KMS-11 (cell line): ENCODE data around the gene LDB3.

ENCODE experiments used
- H2AFZ ChIP-seq: fragments of 200-600 bp; sonication (generic); 2 replicates; pipeline ENCODE4 v1.6.1; 2016; ENCODE audit warnings: antibody characterized with exemption, mixed run types, low read depth
- H3K27ac ChIP-seq: fragments of 200-600 bp; sonication (generic); 2 replicates; pipeline ENCODE4 v1.6.1; 2016; ENCODE audit warnings: mild to moderate bottlenecking, mixed run types
- H3K27me3 ChIP-seq: fragments of 200-600 bp; sonication (generic); 2 replicates; pipeline ENCODE4 v1.6.1; 2017; ENCODE audit warnings: mild to moderate bottlenecking, low read depth, mixed run types, moderate library complexity; ENCODE audit not compliant: insufficient read depth
- H3K36me3 ChIP-seq: fragments of 200-600 bp; sonication (generic); 2 replicates; pipeline ENCODE4 v1.6.1; 2017; ENCODE audit warnings: mild to moderate bottlenecking, mixed run types; ENCODE audit not compliant: insufficient read depth
- H3K4me1 ChIP-seq: fragments of 200-600 bp; sonication (generic); 2 replicates; pipeline ENCODE4 v1.6.1; 2016; ENCODE audit warnings: mild to moderate bottlenecking, low read depth, mixed run types; ENCODE audit not compliant: poor library complexity, severe bottlenecking
- H3K4me2 ChIP-seq: fragments of 200-600 bp; sonication (generic); 2 replicates; pipeline ENCODE4 v1.7.0; 2016; ENCODE audit warnings: mild to moderate bottlenecking, mixed run types
- H3K4me3 ChIP-seq: fragments of 200-600 bp; sonication (generic); IDR thresholded peaks from 2 replicates; pipeline ENCODE4 v1.6.1; 2017; ENCODE audit warnings: low read depth, low read length, mixed read lengths; ENCODE audit not compliant: insufficient read depth
- H3K79me2 ChIP-seq: fragments of 200-600 bp; sonication (generic); 2 replicates; pipeline ENCODE4 v1.6.1; 2016; ENCODE audit warnings: low read depth, mixed run types; ENCODE audit not compliant: insufficient read depth
- H3K9ac ChIP-seq: fragments of 200-600 bp; sonication (generic); 2 replicates; pipeline ENCODE4 v1.6.1; 2016; ENCODE audit warnings: mild to moderate bottlenecking, mixed run types
- H4K20me1 ChIP-seq: fragments of 200-600 bp; sonication (generic); 2 replicates; pipeline ENCODE4 v1.6.1; 2016; ENCODE audit warnings: mild to moderate bottlenecking, mixed run types; ENCODE audit not compliant: insufficient read depth
- CTCF ChIP-seq: fragments of 200-600 bp; sonication (generic); conservative IDR thresholded peaks from 2 replicates; pipeline ENCODE4 v1.6.1; 2017; ENCODE audit warnings: low read depth, mild to moderate bottlenecking, antibody characterized with exemption, low read length, moderate library complexity, mixed read lengths

Gene LDB3

GRCh38 chr10:86706977-86707376 is 38.7 kb downstream of the LDB3 start:
- no peak overlapping the region for H3K4me3 ChIP-seq
- no peaks in the 10 kb centered on the region for H3K27me3 ChIP-seq
- H4K20me1 ChIP-seq, result no peaks in the 10 kb centered on the region
- no peak overlapping the region for H2AFZ ChIP-seq
- TF ChIP-seq CTCF, result no peak
- H3K4me1 ChIP-seq, result peaks cover 6% of the 10 kb centered on the region
- no peak overlapping the region for H3K4me2 ChIP-seq
- no peak overlapping the region for H3K9ac ChIP-seq
- H3K79me2 ChIP-seq, result no peaks in the 10 kb centered on the region
- no peaks in the 10 kb centered on the region for H3K36me3 ChIP-seq
- no peak overlapping the region for H3K27ac ChIP-seq

GRCh38 chr10:86707505-86707904 is 39.2 kb downstream of the LDB3 start:
- Histone ChIP-seq H3K27ac (no peak overlapping the region), H4K20me1 (no peaks in the 10 kb centered on the region), H2AFZ (no peak overlapping the region), H3K79me2 (no peaks in the 10 kb centered on the region), H3K4me2 (no peak overlapping the region), H3K36me3 (no peaks in the 10 kb centered on the region), H3K9ac (no peak overlapping the region), H3K27me3 (no peaks in the 10 kb centered on the region), H3K4me3 (no peak overlapping the region), H3K4me1 (peaks cover 11% of the 10 kb centered on the region)
- no peak for TF ChIP-seq CTCF

- Histone ChIP-seq H3K9ac (no peak overlapping the region), H3K27me3 (no peaks in the 10 kb centered on the region), H3K4me1 (peaks cover 14% of the 10 kb centered on the region), H3K27ac (no peak overlapping the region), H3K4me3 (no peak overlapping the region), H4K20me1 (no peaks in the 10 kb centered on the region), H3K79me2 (no peaks in the 10 kb centered on the region), H3K4me2 (no peak overlapping the region), H3K36me3 (no peaks in the 10 kb centered on the region), H2AFZ (no peak overlapping the region)
- TF ChIP-seq CTCF, result no peak
Observed at GRCh38 chr10:86708068-86708782, 39.9 kb downstream of the LDB3 start.

GRCh38 chr10:86708783-86709380 is 40.6 kb downstream of the LDB3 start:
- Histone ChIP-seq H3K79me2 (no peaks in the 10 kb centered on the region), H3K4me3 (no peak overlapping the region), H3K4me2 (no peak overlapping the region), H3K4me1 (peaks cover 14% of the 10 kb centered on the region), H3K9ac (no peak overlapping the region), H2AFZ (no peak overlapping the region), H3K27me3 (no peaks in the 10 kb centered on the region), H3K36me3 (no peaks in the 10 kb centered on the region), H4K20me1 (no peaks in the 10 kb centered on the region), H3K27ac (no peak overlapping the region)
- TF ChIP-seq CTCF, result no peak
